CD4-positive, alpha-beta T cell treated with Interleukin-4 for 1 hour (primary cell): ENCODE results near the gene GALNT6.

Experiments used
- DNase-seq, 2 donors: peaks; one replicate each; pipeline ENCODE4 v3.0.0-alpha.2; 2020 to 2022

Gene GALNT6, protein sequence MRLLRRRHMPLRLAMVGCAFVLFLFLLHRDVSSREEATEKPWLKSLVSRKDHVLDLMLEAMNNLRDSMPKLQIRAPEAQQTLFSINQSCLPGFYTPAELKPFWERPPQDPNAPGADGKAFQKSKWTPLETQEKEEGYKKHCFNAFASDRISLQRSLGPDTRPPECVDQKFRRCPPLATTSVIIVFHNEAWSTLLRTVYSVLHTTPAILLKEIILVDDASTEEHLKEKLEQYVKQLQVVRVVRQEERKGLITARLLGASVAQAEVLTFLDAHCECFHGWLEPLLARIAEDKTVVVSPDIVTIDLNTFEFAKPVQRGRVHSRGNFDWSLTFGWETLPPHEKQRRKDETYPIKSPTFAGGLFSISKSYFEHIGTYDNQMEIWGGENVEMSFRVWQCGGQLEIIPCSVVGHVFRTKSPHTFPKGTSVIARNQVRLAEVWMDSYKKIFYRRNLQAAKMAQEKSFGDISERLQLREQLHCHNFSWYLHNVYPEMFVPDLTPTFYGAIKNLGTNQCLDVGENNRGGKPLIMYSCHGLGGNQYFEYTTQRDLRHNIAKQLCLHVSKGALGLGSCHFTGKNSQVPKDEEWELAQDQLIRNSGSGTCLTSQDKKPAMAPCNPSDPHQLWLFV

GRCh38 chr12:51391283-51392123, at the start of gene GALNT6:
Gene GALNT6, minus strand, starts transcription at chr12:51391406. Its CDS starts 11,625 bp downstream, at chr12:51379781.
- DNase-seq = peak; percentile 74 to 78

GRCh38 chr12:51439330-51439729, 48.1 kb upstream of the GALNT6 start:
- DNase-seq = no peak

- no peak for DNase-seq
Measured at GRCh38 chr12:51437431-51437830, 46.2 kb upstream of the GALNT6 start.

GRCh38 chr12:51434305-51434704, 43.1 kb upstream of the GALNT6 start:
- DNase-seq = no peak

DNA sequence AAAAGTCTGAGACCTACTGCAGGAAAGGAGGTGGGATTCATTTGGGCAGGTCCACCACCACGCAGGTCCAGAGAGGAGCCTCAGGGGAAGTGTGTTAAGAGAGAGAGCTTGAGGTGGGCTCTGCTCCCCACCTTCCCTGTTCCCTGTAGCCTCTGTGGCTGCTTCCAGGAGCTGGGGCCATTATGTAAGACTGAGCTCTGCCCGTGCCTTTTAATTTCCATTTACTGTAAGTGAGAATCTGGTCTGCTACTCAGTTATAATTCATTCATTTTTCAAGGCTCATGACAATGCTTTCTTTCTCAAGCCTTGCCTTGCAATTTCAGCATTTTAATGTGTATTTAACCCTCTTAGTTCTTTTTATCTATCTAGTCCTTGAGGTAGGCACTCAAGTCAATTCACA, 41.7 kb upstream of the GALNT6 start:
- DNase-seq = no peak

DNA sequence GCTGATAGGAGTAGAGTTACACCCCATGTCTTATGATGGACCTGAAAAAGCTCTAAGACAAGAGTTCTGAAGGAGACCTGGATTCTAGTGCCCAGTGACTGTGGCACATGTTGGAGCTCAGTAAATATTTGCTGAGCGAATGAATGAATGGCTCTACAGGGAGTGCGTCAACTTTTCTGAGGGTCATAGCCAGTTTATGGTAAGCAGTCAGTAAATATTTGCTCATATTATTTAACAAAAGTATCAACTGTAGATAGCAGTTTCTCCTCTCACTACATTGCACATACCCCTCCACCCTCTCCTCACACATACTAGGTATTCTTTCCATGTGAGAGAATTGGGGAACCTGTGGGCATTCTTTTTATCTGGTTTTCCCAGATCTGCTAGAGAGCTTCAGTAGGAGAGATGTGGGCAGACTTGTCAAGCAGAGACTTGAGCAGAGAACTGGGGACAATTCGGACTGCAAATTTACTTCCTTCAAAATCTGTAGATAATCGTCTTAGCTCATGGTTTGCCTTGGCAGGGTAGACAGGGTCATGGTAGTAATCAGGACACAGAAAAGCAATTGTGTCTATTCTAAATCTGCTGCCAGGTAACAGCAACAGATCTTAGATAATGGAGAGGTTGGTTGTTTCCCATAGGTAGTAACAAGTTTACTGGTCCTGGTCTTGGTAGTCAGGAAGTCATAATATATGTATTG, 39.1 kb upstream of the GALNT6 start:
- DNase-seq = no peak

- no peak for DNase-seq
Measured at GRCh38 chr12:51429700-51430099, 38.5 kb upstream of the GALNT6 start.

GRCh38 chr12:51428256-51428655, 37.0 kb upstream of the GALNT6 start:
- no peak for DNase-seq

DNA sequence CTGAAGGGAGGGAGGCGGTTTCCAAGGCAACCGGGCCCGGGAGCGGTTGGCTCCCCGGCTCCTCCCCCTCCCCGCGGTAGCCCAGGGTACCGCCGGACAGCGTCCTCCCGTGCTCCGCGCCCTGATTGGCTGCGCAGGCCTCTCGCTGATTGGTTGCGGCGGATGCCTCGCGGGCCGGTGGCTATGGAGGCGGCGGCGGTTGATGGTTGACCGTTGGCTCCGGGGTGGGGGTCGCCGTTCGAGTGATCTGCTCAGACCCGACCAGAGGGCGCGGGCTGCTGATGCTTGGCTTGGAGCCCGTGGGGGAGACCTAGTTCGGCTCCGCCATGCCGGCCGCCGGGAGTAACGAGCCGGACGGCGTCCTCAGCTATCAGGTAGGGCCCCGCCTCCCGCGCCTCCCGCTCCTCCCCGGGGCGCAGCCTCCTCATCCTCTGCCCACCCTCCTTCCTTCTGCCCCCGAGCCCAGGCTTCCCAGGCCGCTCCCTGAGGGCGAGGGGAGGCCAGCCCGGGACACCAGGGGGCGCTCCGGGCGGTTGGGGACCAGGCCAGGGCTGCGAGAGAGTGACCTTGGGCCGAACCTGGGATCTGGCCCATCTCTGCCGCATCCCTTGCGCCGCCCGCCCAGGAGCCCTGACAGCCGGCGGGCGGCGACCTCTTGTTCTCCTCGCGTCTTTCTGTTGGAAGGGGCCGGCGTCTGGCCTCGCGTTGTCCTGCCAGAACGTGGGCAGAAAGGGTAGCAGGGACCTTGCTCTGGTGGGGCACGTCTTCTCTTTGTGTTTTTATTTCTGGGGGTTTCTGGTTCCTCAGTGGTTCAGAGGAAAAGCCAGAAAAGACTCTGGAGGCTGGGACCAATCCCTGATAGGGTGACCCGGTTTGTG, 33.7 kb upstream of the GALNT6 start, which contains the start of gene SLC4A8:
SLC4A8 (plus strand) TSS at position 170 of the 878 bp plus-strand sequence; CDS start at position 327, 157 bp downstream.
- peak; percentile 83 to 86 for DNase-seq

- no peak for DNase-seq
Measured at GRCh38 chr12:51424094-51424661, 33.0 kb upstream of the GALNT6 start.

- peak; percentile 40 to 65 for DNase-seq
Measured at GRCh38 chr12:51421266-51421884, 30.2 kb upstream of the GALNT6 start.

DNA sequence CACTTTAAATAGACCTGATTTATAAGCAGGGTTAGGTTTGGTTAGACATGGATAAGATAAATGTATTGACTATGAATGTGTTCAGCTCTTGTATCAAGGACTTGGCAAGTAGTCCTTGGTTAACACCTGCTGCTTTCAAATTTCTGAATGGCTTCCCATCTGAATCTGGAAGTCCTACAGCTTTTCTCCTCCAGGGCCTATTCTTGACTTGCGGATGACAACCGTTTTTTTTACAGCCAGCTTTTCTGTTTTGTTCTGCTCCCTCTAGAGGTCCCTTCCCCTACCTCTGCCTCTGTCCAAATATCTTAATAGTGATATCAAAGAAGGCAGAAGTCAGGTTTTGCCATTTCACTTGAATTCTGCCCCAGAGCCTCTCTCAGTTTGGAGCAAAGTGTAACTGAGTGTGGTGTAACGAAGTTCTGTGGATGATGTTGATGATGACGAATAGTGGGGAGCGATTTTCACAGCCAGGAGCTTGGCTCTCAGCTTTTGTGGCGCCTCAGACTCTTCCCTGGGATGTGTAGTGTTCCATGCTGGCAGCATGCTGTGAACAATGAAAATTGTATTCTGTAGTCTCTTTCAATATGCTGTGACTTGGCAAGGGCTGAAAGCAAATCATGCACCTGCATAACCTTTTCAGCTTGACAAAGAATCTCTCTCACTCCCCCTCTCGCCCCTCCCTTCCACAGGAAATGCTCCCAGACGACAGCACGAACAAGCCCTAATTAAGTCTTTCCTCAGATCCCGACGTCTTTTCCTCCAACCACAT, 28.4 kb upstream of the GALNT6 start:
- DNase-seq = no peak

DNA sequence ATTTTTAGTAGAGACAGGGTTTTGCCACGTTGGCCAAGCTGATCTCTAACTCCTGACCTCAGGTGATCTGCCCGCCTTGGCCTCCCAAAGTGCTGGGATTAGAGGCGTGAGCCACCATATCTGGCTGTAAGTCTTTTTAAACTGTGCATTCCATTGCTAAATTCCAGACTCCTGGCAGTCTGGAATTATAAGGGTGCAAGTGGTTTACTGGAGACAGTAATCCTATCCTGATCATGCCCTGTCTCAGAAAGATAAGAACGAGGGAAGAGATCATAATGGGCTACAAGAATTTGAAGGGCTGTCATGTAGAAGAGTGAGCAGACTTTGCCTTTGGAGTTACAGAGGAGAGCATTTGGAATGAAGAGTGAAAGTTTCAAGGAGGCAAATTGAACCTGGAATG, 26.6 kb upstream of the GALNT6 start:
- no peak for DNase-seq

DNA sequence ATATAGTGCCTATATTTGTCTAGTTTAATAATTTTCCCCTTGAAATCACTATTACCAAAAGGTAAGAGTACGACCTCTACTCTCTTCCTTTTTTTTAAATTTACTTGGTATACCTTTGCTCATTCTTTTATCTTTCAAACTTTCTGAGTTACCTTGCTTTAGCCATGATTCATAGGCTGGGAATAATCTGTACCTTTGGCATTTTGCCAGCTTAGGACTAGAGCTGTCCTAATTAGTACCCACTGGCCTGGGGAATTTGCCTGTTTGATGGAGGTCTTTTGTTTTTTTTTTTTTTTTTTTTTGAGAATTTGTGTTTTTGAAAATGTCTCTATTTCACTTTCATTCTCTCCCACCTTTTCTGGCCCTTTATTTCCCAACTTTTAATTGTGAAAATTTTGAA, 24.7 kb upstream of the GALNT6 start:
- no peak for DNase-seq

DNA sequence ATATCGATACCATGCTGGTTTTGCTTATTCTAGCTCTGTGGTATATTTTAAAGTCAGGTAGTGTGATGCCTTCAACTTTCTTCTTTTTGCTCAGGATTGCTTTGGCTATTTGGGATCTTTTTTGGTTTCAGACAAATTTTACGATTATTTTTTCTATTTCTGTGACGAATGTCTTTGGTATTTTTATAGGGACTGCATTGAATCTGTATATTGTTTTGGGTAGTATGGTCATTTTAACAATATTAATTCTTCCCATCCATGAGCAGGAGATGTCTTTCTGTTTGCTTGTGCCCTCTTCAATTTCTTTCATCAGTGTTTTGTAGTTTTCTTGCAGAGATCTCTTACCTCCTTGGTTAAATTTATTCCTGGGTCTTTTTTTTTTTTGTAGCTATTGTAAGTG, 22.6 kb upstream of the GALNT6 start:
- no peak for DNase-seq

DNA sequence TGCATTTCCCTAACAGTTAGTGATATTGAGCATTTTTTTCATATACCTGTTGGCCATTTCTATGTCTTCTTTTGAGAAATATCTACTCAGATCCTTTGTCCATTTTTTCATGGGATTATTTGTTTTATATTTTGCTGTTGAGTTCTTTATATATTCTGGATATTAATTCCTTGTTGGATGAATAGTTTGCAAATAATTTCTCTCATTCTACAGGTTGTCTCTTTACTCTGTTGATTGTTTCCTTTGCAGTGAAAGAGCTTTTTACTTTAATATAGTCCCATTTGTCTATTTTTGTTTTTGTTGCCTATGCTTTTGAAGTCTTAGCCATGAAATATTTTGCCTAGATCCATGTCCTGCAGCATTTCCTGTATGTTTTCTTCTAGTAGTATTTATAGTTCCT, 21.9 kb upstream of the GALNT6 start:
- no peak for DNase-seq

- DNase-seq = no peak
Measured at GRCh38 chr12:51409846-51410245, 18.6 kb upstream of the GALNT6 start.

DNA sequence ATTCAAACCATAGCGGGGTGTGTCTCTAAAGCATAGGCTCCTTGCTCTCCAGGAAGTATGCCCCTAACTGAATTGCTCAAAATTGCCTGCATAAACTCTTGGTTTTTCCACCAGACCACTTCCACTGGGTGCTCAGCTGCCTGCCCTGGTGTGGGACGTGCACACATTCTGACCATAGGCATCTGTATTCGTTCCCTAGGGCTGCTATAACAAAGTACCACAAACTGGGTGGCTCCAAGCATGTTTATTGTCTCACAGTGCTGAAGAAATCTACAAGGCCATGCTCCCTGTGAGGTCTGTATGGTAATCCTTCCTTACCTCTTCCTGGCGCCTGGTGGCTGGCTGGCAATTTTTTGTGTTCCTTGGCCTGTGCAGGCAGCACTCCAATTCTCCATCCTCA, 16.4 kb upstream of the GALNT6 start:
- no peak for DNase-seq

- no peak for DNase-seq
Measured at GRCh38 chr12:51406859-51407258, 15.7 kb upstream of the GALNT6 start.

GRCh38 chr12:51406290-51406689, 15.1 kb upstream of the GALNT6 start:
- no peak for DNase-seq
